Activated CD4-positive, alpha-beta T cell treated with anti-CD3 and anti-CD28 coated beads for 24 hours (primary cell): ENCODE measurements around the gene UQCRQ.
"Not testable (repeated sequence)": the region's sequence is repeated elsewhere in the genome, so short reads cannot be mapped to it uniquely, and the experiment has no call there.

Experiments
- DNase-seq, 2 donors: peaks; one replicate each; pipeline ENCODE4 v3.0.0-alpha.2; 2020; ENCODE audit warnings: low read depth in 2 of 2

UQCRQ gene

DNA sequence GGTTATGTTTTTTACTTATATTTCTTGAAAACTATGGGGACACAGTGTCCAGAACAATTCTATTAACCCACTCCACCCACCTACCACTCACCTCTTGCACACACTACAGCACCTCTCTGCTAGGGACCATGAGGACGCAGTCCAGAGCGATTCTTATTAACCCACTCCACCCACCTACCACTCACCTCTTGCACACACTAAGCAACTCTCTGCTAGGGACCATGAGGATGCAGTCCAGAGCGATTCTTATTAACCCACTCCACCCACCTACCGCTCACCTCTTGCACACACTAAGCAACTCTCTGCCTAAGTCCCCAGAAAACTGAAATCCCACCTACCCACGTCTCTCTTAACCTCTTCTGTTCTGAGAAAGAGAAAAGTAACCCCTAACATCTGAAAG, 33.8 kb upstream of the UQCRQ start:
- no peak for DNase-seq

DNA sequence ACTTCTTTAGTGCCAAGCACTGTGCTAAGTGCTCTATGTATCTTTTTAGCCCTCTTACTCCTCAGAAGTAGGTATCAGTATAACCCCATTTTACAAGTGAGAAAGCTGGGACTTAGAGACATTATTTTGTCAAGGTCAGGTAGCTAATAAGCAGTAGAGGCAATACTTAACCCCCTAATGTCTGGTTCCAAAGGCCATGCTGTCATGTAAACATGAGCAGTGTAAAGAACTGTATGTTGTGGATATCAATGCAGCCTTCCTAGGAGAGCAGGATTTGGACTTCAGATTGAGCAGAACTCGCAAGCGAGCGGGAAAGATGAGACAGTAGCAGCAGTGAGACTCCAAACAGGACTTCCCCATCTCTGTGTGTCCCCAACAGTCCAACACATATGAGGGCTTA, 32.4 kb upstream of the UQCRQ start:
- no peak for DNase-seq

DNA sequence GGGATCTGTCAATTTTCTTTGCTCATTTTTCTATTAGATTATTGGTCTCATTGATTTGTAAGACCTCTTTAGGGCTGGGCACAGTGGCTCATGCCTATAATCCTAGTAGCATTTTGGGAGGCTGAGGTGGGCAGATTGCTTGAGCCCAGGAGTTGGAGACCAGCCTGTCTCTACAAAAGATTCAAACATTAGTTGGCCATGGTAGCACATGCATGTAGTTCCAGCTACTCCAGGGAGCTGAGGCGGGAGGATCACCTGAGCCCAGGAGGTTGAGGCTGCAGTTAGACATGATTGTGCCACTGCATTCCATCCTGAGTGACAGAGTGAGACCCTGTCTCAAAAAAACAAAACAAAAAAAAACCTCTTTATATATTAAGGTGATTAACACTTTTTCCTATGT, 29.6 kb upstream of the UQCRQ start:
- DNase-seq: no peak

DNA sequence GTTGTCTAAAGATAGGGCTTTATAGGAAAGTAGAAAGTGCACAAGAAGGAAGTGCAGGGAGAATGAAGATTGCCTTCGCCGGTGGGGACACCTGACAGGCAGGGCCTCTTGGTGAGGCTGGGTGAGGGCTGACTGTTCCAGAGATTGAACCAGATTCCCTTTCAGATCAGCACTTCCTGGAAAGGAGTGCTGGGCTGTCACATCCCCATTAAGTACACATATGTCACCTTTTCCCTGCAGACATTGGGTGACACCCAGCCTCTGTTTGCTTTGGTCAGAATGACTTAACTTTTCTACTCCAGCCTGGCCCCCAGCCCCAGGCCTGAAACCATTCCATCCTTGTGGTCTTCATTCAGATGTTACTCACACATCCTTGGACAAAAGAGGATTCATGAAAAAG, 28.6 kb upstream of the UQCRQ start:
- no peak for DNase-seq

DNA sequence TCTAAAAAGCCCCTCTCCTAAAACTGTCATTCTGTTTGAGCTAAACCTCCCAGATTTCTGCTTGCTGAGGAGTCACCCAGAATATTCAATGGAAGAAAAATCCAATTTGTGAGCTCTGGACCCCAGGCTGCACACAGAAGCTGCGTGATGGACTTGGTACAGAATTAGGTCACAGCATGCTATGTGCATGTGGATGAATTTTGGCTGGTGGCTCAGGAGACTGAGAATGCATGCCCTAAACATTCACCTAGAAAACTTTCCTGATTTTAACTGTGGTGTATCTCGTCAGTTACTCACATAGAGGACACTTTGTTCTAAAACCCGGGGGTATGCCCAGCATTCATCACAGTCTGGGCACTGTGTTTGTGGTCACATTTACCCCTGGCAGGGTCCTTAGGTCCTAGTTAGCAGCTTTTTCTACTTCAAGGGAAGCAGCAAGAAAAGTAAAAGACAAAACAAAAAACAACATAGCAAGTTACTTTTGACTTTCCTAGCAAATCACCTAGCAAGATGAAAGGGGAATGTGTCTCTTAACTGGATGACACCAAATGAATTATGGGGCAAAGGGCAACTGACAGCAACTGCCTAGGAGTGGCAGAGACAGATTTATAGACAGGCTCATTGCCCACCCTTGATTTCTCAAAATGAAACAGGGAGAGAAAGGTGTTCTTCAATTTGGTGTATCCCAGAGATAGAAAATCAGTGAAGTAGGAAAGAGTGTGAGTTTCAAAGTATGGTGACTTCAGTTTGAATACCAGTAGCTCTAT, 27.7 kb upstream of the UQCRQ start:
- DNase-seq: no peak

DNA sequence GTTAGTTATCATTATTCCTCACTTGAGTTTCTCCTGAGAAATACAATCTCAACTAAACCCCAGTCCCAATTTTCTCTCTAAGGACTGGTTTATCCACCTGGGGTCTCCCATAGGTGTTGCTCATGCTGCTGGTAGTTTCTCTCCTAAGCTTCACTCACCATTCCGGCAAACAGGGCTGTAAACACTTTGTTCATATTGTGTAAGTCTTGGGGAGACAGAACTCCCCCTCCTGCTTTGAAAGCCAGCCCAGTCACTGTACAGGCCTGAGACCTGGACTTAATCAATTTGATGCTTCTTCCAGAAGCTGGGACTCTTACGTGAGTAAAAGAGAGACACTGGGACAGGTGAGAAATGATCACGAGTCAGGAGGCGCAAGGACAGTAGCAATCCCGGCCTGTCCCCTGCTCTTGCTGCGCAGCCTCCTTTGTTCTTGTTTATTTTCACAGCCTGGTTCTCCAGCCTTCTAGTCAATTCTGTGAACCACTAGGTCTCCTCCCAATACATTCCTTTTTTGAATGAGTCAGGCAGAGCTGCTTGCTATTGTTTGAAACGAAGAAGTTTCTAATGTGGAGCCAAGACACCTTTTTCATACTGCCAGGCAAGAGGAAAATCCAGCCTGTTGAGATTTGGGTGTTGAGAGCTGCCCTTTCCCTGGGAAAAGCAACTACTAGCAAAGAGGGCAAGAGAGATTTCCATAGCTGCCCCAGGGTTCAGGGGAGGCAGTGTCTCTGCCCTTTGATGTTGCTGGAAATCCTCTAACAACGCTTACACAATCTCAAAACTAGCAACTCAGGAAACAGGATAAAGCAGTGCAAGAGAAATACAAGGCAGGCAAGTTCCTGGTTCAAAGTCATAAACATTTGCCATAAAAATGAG, 26.8 kb upstream of the UQCRQ start:
- DNase-seq: no peak

DNA sequence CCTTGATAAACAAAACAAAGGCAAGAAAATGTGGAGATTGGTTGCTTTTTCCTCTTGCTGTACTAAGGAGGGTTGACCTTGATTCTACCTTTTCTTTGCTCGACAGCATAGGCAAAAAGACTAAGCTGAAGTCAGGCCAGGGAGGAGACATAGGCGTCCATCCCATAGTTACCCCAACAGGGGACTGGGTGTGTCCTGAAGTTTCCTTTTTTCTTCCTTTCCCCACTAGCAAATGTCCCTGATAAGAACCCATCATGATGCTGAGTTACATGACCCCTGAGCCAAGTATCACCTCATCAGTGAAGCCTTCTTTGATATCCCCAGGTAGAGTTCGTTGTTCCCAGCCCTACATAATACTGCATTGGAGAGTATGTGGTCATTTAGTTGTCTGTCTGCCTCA, 26.1 kb upstream of the UQCRQ start:
- DNase-seq: no peak

DNA sequence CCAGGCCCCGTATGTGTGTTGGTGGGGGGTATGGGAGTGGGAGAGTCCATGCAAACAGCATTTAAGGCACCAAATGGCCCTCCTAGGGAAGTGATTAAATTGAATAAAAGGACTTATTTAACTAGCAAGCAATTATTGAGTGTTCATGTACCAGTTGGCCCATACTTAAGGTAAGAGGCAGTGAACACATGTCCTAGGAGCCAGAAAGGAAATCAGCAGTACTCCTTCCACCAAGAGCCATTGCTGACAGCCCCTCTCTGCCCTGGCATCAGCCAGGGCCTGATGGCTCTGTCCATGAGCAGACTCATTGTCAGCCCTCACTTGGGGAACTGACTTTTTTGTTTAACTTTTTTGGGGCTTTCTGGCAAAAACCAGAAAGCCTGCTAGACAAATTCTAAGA, 25.5 kb upstream of the UQCRQ start:
- DNase-seq: no peak

DNA sequence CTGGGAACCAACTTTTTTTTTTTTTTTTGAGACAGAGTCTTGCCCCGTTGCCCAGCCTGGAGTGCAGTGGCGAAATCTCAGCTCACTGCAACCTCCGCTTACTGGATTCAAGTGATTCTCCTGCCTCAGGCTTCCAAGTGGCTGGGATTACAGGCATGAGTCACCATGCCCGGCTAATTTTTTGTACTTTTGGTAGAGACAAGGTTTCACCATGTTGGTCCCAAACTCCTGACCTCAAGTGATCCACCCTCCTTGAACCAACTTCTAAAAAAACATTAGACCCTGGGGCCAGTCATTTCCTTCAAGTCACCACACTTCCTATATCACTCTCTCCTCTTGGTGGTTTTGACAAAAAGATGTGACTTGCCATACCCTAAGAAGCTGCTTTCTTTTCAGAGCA, 25.1 kb upstream of the UQCRQ start:
- DNase-seq: no peak

DNA sequence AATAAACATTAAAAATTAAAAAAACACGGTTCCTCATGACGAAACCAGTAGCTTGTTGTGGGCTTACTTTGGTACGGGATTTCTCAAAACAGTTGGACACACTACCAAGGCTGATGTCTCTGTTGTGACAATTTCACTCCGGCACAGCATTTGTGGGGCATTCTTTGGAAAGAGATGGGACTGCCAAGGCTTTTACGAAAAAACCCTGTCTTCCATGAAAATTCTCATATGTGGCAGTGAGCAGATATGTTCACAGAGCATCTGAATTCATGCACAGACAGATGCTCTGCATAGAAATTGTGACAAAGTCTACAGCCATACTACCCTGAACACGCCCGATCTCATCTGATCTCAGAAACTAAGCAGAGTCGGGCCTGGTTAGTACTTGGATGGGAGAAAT, 18.2 kb upstream of the UQCRQ start:
- DNase-seq: no peak

DNA sequence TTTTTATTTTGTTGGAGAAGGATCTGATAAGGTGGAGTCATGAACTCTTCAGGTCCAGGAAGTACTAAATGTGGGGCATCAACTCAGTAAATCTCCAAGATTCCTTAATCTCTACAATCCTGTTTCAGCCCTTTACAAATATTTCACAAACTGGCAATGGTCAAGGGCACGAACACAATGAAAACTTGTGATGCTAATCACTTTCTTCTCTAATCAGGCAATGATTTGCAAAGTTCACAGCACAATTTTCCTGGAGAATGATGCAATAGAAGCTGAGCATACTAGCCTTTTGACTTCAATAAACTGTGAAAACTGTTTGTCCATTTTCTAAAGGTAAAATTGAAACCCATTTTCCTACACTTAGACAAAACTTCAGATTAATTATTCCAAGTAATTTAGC, 17.1 kb upstream of the UQCRQ start:
- DNase-seq: no peak

DNA sequence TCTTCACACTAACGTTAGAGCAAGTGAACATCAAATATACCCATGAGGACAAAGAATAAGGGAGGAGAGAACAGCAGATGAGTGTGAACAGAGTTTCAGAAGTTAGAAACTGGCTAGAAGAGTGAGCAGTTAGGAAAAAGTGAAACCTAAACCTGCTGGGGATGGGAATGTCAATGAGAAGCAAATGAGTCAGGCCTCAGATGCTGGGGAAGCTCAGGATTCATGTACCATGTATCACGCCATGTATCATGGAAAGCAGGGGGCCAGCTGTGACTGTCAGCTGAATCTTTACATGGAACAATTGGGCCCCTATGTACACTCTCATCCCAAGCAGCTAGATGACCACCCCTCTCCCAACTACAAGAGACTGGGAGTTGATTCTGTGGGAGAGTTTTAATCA, 16.4 kb upstream of the UQCRQ start:
- DNase-seq: no peak

DNA sequence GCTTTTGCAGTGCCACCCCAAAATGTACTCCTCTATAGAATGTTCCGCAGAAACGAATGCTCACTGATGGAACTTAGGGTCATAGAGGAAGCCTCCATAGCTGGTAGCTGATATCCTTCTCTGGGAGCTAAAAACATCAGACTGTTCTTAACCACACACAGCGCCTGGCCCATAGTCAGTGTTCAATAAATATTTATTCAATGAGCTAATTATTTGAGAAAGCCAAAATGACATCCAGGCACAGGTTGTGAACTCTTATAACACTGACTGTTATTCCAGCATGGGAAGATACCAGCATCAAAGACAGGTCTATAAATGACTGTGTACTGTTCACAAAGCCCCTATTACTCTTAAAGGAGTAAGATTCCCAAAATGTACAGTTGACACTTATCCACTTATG, 13.1 kb upstream of the UQCRQ start:
- no peak for DNase-seq

DNA sequence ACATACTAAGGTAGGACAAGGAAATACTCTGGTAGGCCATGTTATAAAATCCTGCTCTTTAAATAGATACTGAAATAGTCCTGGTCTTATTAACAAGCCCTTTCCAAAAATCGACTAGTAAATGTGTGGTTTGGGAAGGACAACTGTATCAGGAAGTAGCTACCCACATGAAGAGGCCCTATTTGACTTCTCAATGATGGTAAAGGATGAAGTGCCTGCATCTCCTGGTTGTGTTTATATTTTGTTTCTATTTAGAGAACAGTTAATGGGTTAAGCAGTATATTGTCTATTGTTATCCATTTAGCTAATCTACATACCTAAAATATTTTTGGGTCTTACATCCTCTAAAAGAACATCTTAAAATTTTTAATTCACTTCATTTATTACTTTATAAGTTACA, 12.7 kb upstream of the UQCRQ start:
- no peak for DNase-seq

DNA sequence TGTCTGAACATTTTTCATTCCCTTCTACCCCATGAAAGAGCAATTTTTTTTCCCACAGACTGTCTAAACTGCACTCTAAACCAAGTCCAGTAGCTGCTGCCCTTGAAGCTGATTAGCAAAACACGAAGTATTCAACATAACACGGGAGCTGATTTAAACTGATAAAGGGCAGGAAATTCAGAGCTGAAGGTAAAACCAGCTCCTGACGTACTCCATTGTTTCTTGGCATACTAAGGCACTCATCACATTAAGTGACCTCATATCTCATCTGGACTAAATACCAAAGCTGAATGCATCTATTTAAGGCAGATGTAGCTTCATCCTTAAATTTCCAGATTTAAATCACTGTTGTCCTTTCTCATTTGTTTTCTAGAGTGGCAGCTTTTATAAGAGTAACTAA, 12.1 kb upstream of the UQCRQ start:
- DNase-seq: no peak

DNA sequence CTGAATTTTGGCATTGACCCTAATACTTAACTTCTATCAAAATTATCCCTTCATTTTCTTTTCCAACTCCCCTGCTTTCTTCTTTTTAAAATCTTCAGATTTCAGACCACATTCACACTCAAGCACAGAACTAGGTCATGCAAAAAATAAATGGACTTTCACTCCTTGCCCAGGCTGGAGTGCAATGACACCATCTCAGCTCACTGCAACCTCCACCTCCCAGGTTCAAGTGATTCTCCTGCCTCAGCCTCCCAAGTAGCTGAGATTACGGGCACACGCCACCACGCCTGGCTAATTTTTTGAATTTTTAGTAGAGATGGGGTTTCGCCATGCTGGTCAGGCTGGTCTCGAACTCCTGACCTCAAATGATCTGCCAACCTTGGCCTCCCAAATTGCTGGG, 11.4 kb upstream of the UQCRQ start:
- not testable (repeated sequence) for DNase-seq

DNA sequence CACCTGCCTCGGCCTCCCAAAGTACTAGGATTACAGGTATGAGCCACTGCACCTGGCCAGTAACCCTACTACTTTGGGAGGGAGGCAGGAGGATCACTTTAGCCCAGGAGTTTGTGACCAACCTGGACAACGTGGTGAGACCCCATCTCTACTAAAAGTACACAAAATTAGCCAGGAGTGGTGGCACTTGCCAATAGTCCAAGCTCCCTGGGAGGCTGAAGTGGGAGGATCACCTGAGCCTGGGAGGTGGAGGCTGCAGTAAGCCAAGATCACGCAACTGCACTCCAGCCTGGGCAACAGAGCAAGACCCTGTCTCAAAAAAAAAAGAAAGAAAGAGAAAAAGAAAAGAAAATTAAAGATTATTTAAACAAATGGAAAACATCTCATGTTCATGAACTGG, 10.4 kb upstream of the UQCRQ start:
- DNase-seq: no peak

DNA sequence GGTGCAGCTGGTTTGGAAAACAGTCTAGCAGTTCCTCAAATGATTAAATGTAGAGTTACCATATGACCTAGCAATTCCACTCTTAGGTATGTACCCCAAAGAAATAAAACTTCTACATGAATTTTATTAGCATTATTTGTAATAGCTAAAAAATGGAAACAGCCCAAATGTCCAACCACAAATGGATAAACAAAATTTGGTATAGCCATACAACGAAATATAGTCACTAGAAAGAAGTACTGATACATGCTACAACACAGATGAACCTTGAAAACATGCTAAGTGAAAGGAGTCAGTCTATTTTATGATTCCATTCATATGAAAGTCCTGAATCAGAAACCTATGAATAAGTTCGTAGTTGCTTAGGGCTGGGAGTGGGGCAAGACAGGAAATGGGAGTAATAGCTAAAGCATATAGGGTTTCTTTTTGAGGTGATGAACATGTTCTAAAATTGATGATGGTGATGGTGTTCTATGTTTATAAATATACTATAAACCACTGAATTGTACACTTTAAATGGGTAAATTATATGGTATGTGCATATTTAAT, 6.5 kb upstream of the UQCRQ start:
- DNase-seq: no peak

DNA sequence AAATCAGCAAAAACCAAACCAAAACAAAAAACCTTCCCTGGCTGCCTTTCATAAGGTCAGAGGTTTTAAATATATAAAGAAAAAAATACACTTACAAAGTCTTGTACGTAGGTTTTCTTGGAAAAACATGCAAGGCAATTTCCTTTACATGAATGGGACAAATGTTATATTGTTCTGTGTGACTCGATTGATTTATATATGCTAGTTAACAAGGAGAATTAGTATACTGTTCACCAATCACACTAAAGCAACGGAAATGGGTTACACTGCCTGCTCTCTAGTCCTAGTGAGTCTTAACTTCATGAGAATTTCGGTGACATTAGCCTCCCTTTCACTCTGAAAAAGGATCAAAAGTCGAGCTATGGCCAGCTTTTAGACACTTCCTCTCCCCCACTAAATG, 5.7 kb upstream of the UQCRQ start:
- DNase-seq: no peak

DNA sequence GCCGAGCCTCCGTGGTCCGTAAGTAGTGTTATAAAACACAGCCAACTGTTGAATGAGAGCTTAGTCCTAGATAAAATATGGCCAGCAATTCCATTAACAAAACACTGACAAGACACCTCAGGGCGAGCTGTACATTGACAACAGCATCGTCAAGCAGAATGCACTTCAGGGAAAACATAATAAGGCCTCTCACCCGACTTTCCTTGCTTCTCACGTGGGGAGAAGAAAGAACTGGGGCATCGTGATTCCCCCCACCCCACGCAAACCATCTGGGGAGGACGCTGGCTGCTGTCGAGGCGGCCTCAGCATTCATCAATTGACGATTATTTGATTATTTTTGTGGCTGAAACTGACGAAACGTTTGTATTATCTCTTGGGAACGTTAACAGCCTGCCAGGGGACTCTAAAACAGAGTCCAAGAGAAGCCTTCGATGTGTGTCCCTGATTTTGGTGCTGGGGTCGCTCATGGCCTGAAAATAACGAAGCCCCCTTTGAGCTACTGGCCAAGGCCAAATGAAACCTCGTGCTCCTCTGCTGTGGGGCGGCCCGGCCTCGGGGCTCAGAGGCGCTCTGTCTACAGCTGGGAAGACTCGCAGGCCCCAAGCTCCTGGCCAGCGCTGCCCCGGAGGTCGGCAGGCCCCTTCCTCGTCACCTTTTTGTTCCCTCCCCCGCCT, 637 bp upstream of the UQCRQ start:
- DNase-seq: no peak

DNA sequence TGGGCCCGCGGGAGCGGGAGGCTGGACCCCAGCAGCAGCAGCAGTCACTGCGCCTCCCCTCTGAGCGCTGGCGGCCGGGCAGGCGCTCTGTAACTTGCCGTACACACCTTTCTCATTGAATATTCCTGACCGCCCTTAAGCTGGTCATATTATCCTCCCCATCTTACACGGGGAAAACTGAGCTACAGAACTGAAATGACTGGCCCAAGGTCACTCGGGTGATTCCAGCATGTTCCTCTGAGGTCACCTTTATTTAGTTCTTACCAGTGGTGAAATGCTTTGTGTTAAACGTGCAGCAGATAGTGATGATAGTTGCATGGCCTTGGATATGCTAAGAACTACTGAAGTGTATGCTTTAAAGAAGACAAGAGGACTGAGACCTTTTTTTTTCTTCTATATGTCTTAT, 607 bp downstream of the UQCRQ start:
- no peak for DNase-seq

DNA sequence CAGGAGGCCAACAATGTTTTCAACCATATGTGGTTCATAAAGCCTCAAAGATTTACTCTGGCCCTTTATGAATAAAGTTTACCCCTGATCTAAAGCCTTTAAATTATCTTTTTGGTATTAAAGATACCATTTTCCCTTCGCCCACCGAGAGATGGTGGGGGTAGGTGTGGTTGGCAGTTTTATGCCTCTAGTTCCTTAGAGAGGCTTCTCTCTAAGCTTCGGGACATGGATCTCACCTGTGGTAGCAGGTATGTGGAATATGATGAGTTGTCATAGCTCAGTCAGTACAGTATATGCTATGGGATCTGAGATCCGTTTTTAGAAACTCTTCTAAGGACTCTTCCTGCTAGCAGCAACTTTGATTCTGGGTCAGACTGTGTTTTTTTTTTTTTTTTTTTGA, 2.3 kb downstream of the UQCRQ start:
- no peak for DNase-seq

DNA sequence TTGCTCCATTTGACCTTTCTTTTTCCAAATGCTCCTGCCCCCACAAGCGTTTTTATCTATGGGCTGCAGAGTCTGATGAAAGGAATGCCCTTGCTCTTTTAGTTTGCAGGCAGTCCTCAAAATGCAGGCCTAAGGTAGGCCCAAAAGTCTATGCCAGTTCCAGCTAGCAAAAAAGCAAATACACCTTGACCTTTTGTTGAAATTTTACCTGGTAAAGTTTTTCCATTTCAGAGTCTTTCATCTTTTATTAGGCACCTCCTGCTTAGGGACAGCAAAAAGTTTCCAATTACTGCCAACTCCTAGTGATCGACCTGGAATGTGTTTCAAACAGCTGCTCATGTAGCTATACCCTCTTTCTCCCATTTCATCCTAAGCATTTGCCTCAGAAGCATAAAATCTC, 4.4 kb downstream of the UQCRQ start:
- no peak for DNase-seq
